Measurements from ENCODE around the gene DHRS9.

DNA sequence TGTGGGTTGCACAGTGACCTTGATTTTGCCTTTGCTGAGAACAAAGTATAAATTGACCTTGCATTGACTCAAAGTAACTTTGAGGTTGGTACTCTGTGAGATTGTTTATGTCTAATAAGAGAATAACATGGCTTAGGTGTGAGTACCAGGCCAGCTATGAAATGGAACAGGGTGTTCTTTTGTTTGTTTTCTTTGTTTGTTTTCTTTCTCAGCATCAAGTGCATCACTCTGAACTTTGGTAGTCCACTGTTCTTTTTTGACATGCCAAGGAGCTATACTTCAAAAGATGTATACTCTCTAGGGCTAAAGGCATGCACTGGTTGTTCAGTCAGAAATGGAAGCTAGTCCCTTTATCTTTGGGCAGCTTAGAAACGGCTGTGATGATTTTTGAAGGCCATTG, 43.3 kb upstream of the DHRS9 start:
- TF ChIP-seq POLR2A (IDR thresholded peaks at IDR 0.05; ENCODE audit: low read depth, low read length) (no peak), POLR2AphosphoS5 (IDR thresholded peaks at IDR 0.05; ENCODE audit: low read depth, low read length) (no peak), TAF1 (IDR thresholded peaks at IDR 0.05; ENCODE audit: borderline replicate concordance, low read depth, low read length) (no peak)

All from GM12892 (cell line).